Body of pancreas (tissue), 4 donors: ENCODE data around the gene PDE1C.

Experiments
- CTCF ChIP-seq, 7 experiments: fragments of 450-650 bp in 4 of 7; fragments of 200-600 bp in 3 of 7; sonication (generic) in 3 of 7; IDR thresholded peaks; one replicate each; pipeline ENCODE4 v1.5.1; 2016 to 2019; ENCODE audit warnings: antibody characterized with exemption in 7 of 7
- POLR2A ChIP-seq, 3 donors: fragments of 450-650 bp; IDR thresholded peaks; one replicate each; pipeline ENCODE4 v1.6.1; 2016; ENCODE audit warnings: antibody characterized with exemption in 3 of 3, mild to moderate bottlenecking in 2 of 3

- TF ChIP-seq CTCF (IDR thresholded peaks at IDR 0.05) (no peak), POLR2A (IDR thresholded peaks at IDR 0.05) (no peak)
Measured at GRCh38 chr7:31772211-31772610, 298.0 kb downstream of the PDE1C start.
